Measurements from ENCODE around the gene MACROD2. TPM values are rescaled to one million over a fixed set of nuclear protein-coding genes. Genes with fewer than 3 reads are reported as not detected.

The MACROD2 gene
- total and polyA plus RNA-seq, 2 of the 4 experiments (the other 2 are of a cell fraction): not detected

DNA sequence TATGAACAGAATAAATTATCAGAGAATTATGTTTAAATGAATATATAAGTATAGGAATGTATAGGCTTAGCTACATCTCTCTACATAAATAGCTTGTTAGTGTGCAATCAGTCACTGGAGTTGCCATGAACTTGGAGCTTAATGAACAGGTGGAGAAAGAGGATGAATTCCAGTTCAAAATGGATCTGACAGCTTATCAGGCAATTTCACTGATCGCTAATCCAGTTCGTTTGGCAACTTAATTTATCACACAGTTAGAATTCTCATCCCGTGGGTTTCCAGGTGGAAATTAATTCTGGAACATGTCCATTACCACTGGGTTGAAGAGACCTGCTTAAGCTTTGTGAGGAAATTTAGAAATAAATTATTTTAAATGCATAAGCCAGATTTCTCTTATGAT lies 118.1 kb downstream of the MACROD2 start:
- no CpG with 5 or more reads among the region's 3 CpGs for WGBS, 2 experiments (ENCODE audit: extremely low coverage in 2 of 2, insufficient read length in 1 of 2)
- POLR2A ChIA-PET (ENCODE audit: unreplicated experiment): interaction anchor here (0.5 kb wide), 1 partner anchor 19 kb away, joined by 4 read pairs; no protein-coding TSS in a partner anchor
- H2BK5ac ChIP-seq (ENCODE audit: low read depth, low read length, poor library complexity, severe bottlenecking): no peak overlapping the region
- ATAC-seq (ENCODE audit: low read depth) (no peak), DNase-seq (no peak)
- no peaks in the 10 kb centered on the region for H3K9me3 ChIP-seq (ENCODE audit: control insufficient read depth, insufficient read depth, low read length)
- no peaks in the 10 kb centered on the region for H3K27me3 ChIP-seq (ENCODE audit: control insufficient read depth, insufficient read depth, low read length)
- no peak overlapping the region for H3K18ac ChIP-seq (ENCODE audit: low read depth, low read length)
- dilution Hi-C loops (cut with HindIII; ENCODE audit: low sequenced_read_pairs, unreplicated experiment): no loop called here
- H3K4me2 ChIP-seq (ENCODE audit: low read depth, low read length): no peak overlapping the region
- H4K5ac ChIP-seq (ENCODE audit: low read depth, low read length): no peak overlapping the region
- H3K27ac ChIP-seq (ENCODE audit: insufficient read depth, low read length): no peak overlapping the region
- H2BK20ac ChIP-seq (ENCODE audit: low read depth, low read length): no peak overlapping the region
- H2AK9ac ChIP-seq (replicated peaks; ENCODE audit: low read depth, low read length, poor library complexity): no peak overlapping the region
- H3K56ac ChIP-seq (ENCODE audit: extremely low read depth, insufficient read depth, low read length): no peak overlapping the region
- H3K36me3 ChIP-seq (ENCODE audit: control insufficient read depth, insufficient read depth, low read length): no peaks in the 10 kb centered on the region
- H4K20me1 ChIP-seq (ENCODE audit: insufficient read depth, low read length): no peaks in the 10 kb centered on the region
- no peak overlapping the region for H2BK15ac ChIP-seq (ENCODE audit: low read depth, low read length)
- no peak overlapping the region for H3K9ac ChIP-seq (ENCODE audit: low read depth, low read length)
- TF ChIP-seq MXI1 (IDR thresholded peaks at IDR 0.05; ENCODE audit: borderline replicate concordance, low read depth, low read length) (no peak), RCOR1 (IDR thresholded peaks at IDR 0.05; ENCODE audit: insufficient replicate concordance, low read length) (no peak), CEBPB (IDR thresholded peaks at IDR 0.05; ENCODE audit: low read depth, low read length) (no peak), BHLHE40 (IDR thresholded peaks at IDR 0.05; ENCODE audit: low read depth, low read length) (no peak), NFE2L2 (IDR thresholded peaks at IDR 0.05; ENCODE audit: low read depth, low read length) (no peak)
- no peaks in the 10 kb centered on the region for H3K4me1 ChIP-seq (ENCODE audit: control insufficient read depth, insufficient read depth, low read length)
- H4K91ac ChIP-seq (ENCODE audit: insufficient read depth, low read depth, low read length): no peak overlapping the region
- CTCF ChIA-PET: no interaction called here
- no peak overlapping the region for H2AK5ac ChIP-seq (ENCODE audit: low read depth, low read length)
- no peaks in the 10 kb centered on the region for H3K9me1 ChIP-seq (ENCODE audit: insufficient read depth, low read length)
- no peak overlapping the region for H2AFZ ChIP-seq (replicated peaks; ENCODE audit: low read length, poor library complexity)
- no peak overlapping the region for H3K23ac ChIP-seq (ENCODE audit: low read depth, low read length)
- no peak overlapping the region for H2BK120ac ChIP-seq (ENCODE audit: low read depth, low read length)
- no peak overlapping the region for H3K4ac ChIP-seq (ENCODE audit: low read depth, low read length)
- H4K8ac ChIP-seq (ENCODE audit: low read depth in 2 of 2, low read length in 2 of 2): no peak overlapping the region
- in situ Hi-C loops (cut with MboI; ENCODE audit: low sequenced_read_pairs): no loop called here
- intact Hi-C loops (cut with micrococcal nuclease): no loop called here
- H3K14ac ChIP-seq (replicated peaks; ENCODE audit: low read depth, low read length): no peak overlapping the region
- BruUV-seq (replicated peaks): no TSS peak
- H3K79me1 ChIP-seq (ENCODE audit: low read depth in 1 of 2, low read length in 2 of 2): no peaks in the 10 kb centered on the region
- H3K4me3 ChIP-seq (ENCODE audit: insufficient read depth, low read depth, low read length): no peak overlapping the region

Measured in IMR-90 (cell line).